Left ventricle myocardium superior (tissue), 1 donor: ENCODE data around the gene MEGF9. TPM values are rescaled to one million over a fixed set of nuclear protein-coding genes. Genes with fewer than 3 reads are reported as not detected.

Experiments
- ATAC-seq: fragments of 200-7000 bp; cut with Tn5 transposase; one replicate; pipeline ENCODE4 v1.9.1; 2020; ENCODE audit warnings: mild to moderate bottlenecking, moderate library complexity
- DNase-seq: peaks from one replicate; pipeline ENCODE4 v3.0.0-alpha.2; 2020
- intact Hi-C: fragments of 100-400 bp; cut with micrococcal nuclease; formaldehyde crosslinking; loops from one replicate; pipeline ENCODE4 v1.11.0; 2022
- total RNA-seq: library from RNA; stranded (reverse); fragmentation: NEBNext Ultra II Directional; extraction: Animal tissue kit (Norgen Biotek cat#: 25700); gene quantifications from one replicate; pipeline ENCODE4 v1.2.1, GENCODE V29; 2021
- donor health status: DM: no; HTN: yes; CAD: no; lungs with severe emphysema.

MEGF9 gene
- total RNA-seq, 1 donor from 2014 or later: 32.8 TPM

- intact Hi-C loops: no loop called here
- no peak for DNase-seq
- ATAC-seq: no peak
These were observed 104.6 kb downstream of the MEGF9 start for GRCh38 chr9:120609636-120610035.

GRCh38 chr9:120608421-120608820 lies 105.8 kb downstream of the MEGF9 start:
- intact Hi-C loops: no loop called here
- no peak for ATAC-seq
- no peak for DNase-seq

GRCh38 chr9:120603591-120603990 lies 110.7 kb downstream of the MEGF9 start:
- DNase-seq: no peak
- intact Hi-C loops: no loop called here
- no peak for ATAC-seq

DNA sequence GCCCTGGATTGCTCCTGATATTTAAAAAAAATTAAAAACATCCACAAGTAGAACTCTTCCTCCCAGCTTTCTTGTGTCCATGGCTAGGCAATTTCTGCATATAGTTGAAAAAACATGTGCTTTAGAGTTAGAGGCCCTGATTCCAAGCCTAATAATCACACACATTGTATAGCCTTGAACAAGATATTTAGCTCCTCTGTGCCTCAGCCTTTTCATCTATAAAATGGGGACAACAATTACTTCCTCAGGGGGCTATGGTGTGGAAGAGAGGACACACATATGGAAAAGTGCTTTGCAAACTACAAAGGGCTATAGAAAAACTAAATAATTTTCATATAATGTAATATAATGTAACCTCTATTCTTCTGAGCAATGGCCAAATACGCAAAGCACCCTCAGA lies 111.3 kb downstream of the MEGF9 start:
- no peak for DNase-seq
- no peak for ATAC-seq
- intact Hi-C loops: no loop called here

DNA sequence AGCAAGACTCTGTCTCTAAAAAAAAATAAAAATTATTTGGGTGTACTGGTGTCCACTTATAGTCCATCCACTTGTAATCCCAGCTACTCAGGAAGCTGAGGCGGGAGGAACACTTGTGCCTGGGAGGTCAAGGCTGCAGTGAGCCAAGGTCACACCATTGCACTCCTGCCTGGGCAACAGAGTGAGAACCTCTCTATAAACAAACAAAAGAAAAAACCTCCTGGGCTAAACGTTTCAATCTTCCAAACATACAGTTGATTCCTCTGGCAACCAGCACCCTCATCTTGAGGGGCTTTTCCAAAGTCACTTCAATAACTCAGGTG lies 120.4 kb downstream of the MEGF9 start:
- no peak for DNase-seq
- intact Hi-C loops: no loop called here
- ATAC-seq: no peak

DNA sequence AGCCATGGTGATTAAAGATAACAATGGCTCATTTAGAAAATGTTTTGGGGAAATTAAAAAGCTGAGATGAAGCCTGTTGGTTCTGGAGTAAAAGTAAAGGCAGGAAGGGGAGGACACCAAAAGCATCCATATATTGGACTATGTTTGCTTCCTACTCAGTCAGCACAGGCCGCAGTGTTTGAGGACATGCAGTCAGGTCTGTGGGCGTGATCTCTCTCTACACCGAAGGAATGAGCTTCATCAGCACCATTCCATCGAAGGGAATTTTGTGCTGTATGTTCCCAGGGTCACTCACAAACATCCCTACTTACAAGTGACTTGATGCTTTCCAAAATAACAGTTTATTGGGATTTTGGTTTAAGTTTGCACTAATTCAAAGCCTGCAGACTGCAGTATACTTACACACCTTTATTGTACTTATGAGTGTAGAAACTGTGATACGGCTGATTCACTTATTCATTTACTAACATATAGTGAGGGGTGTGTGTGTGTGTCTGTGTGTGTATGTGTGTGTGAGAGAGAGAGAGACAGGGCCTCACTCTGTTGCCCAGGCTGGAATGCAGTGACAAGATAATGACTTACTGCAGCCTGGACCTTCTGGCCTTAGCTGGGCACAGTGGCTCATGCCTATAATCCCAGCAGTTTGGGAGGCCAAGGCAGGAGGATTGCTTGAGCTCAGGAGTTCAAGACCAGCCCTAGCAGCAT lies 120.9 kb downstream of the MEGF9 start:
- intact Hi-C loops: no loop called here
- DNase-seq (no peak), ATAC-seq (no peak)

DNA sequence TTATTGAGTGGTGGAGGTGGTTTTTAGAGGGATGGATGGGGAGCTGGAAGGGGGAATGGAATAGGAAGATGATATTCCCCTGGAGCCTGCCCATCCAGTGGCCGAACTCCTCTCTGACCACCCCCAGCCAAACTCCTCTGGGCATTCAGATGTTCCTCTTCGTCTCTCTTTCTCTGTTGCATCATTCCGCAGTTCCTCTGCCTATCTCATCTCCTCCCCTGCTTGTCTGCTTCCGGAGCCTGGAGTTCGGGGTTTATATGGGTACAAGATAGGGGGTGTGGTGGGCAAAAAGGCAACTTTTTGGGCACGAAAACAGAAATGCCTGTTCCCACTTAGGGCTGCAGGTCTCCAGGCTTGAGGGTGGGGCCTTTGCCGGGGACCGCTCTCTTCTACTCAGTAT lies 122.1 kb downstream of the MEGF9 start:
- intact Hi-C loops: no loop called here
- ATAC-seq: no peak
- no peak for DNase-seq

DNA sequence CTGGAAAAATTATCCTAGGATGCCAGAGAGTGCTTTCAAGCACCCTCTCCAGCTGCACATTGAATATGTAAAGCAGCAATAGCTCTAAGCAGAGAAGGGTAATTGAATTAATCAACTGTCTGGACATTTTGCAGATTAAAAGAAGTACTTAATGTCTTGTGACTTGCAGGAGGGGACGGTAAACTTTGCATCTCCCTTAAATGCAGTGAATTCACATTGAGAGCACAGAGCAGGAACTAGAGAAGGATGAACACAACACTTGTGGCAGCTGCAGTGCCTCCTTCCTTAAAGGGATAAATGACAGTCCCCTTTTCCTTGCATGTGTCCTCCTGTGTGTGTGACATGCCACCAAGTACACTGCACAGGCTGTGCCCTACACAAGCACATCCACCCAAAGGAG lies 126.9 kb downstream of the MEGF9 start:
- intact Hi-C loops: no loop called here
- no peak for ATAC-seq
- no peak for DNase-seq

GRCh38 chr9:120583958-120584369 lies 130.3 kb downstream of the MEGF9 start:
- intact Hi-C loops: no loop called here
- DNase-seq: no peak
- ATAC-seq: peak; percentile 23

DNA sequence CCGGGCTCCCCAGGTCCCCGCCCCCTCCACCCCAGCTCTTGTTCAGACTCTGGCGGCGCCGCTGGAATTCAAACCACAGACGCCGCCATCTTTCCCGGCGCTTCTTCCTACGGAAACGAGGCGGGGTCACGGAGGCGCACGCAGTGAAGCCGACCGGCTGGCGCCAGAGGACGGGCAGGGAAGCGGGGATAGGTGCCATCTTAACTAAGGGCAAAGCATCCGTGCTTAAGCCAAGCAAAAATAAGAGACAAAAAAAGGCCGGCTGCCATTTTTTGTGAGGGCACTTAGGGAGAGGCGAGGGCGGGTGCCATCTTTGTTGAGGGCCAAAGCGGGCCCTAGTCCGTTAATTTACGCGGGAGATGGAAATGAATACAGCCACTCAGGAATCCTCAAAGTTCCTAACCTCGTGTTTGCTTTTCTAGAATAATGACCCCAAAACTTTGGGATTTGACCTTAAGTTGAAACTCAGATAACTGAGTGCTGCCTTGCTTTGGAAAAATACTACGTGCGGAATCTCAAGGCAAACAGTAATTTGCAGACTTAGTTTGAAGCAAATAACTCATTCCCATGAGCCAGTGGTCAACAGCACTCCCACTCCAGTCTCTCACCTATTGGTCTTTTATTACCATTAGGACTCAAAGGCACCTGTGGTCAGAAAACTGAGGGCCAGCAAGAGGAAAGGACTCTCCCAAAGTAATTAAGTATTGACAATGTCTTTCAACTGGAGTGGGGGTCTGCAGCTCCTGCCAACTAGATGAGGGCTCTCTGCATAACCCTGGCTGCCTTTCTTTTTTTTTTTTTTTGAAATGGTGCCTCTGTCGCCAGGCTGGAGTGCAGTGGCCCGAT lies 134.0 kb downstream of the MEGF9 start, which contains the start of gene CDK5RAP2:
Gene CDK5RAP2, minus strand, starts transcription at position 117 of the 846 bp plus-strand sequence. CDS start 189 bp downstream, outside the sequence.
- DNase-seq (peak; percentile 96), ATAC-seq (peak; percentile 99)
- intact Hi-C loops: no loop called here

- ATAC-seq (peak; percentile 1), DNase-seq (no peak)
- intact Hi-C loops: no loop called here
These were observed 134.9 kb downstream of the MEGF9 start for GRCh38 chr9:120579139-120580050.

DNA sequence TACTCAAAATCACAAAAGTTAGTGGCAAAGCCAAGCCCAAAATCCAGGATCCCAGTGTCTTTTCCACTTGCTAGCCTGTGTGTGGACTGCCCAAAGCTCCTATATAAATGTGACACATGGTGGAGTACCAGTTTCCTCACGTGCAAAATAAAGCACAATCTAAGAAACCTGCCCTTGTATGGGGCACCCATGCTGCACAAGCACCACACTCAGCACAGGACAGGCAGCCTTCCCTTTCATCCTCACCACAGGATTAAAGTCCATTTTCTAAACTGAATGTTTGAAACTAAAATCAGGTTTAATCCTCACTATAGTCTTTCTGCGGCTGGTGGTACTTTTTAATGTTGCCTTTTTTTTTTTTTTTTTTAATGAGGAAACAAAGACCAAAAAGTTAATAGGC lies 139.8 kb downstream of the MEGF9 start:
- intact Hi-C loops: no loop called here
- ATAC-seq: no peak

DNA sequence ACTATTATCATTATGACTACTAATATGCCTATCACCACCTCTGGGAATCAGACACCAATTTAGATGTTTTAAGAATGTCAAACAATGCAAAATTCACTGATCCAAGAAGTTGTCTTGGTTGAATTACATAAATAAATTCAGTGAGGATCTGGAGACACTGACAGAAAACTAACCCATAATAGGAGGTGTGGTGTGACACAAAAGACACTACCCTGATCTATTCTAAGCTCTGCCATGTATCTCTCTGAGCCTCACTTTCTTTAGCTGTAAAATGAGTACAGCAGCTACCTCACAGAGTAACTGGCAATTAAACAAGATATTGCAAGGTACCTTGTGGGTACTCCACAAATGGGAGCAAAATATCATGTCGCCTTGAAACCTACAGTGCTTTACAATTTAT lies 141.8 kb downstream of the MEGF9 start:
- no peak for ATAC-seq
- no peak for DNase-seq
- intact Hi-C loops: no loop called here

More for the DNA sequence above, 139.8 kb downstream of the MEGF9 start:
- no peak for DNase-seq

- ATAC-seq: peak; percentile 95
These were observed 142.6 kb downstream of the MEGF9 start for GRCh38 chr9:120571443-120572257.

DNA sequence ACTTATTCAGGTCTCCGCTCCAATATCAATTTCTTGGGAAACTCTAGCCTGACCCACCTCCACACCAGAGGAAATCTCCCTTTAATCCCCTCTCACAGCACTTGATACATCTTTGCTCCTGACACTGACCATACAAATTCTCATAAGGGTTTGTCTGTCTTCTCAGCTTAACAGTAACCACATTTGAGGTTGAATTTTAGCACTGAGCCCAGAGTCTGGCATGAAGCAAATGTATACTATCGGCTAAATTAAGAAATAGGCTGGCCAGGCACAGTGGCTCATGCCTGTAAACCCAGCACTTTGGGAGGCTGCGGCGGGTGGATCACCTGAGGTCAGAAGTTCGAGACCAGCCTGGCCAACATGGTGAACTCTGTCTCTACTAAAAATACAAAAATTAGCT lies 144.0 kb downstream of the MEGF9 start:
- intact Hi-C loops: no loop called here
- ATAC-seq: no peak
- DNase-seq: no peak

More at GRCh38 chr9:120571443-120572257, 142.6 kb downstream of the MEGF9 start:
- intact Hi-C loops: no loop called here
- DNase-seq: peak; percentile 84

DNA sequence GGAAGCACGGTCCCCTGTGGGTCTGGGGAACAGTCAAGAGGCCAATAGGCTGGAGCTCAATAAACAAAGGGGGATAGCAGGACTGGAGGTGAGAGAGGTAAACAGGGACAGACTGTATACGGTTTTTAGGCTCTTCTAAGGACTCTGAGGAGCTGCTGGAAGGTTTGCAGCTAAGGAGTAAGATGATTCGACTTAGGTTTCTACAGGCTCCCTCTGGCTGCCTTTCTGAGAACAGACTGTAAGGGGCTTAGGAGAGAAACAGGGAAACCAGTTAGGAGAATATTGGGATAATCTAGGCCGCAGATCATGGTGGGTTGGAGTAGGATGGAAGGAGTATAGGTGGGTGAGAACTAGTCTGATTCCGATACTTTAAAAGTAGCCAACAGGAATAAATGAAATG lies 144.7 kb downstream of the MEGF9 start:
- no peak for DNase-seq
- intact Hi-C loops: no loop called here
- ATAC-seq: no peak

DNA sequence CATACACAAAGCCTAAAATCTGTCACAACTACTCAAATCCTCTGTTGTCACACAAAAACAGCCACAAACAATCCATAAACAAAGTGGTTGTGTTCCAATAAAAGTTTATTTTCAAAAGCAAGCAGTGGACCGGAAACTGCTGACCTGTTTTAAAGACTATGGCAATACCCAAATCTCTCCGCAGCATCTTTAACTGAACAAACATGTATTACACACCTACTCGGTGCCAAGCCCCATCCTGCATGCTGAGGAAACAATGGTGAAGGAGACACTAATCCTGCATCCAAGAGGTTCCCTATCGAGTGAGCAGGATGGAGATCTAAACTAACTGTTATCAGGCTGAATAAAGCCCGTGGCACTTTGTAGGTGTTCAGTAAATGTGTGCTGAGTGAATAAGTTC lies 145.5 kb downstream of the MEGF9 start:
- intact Hi-C loops: no loop called here
- ATAC-seq (no peak), DNase-seq (no peak)

- intact Hi-C loops: no loop called here
- DNase-seq: no peak
- no peak for ATAC-seq
These were observed 146.4 kb downstream of the MEGF9 start for GRCh38 chr9:120567874-120568273.

- intact Hi-C loops: no loop called here
- ATAC-seq (no peak), DNase-seq (no peak)
These were observed 147.2 kb downstream of the MEGF9 start for GRCh38 chr9:120567081-120567480.
